HUES6 (cell line): ENCODE measurements around the gene WHAMM.
A peak's percentile ranks its signal among the peaks of the same experiment; 100 is the strongest.
"Not testable (repeated sequence)": the region's sequence is repeated elsewhere in the genome, so short reads cannot be mapped to it uniquely, and the experiment has no call there.

Source experiments
- H3K27ac ChIP-seq: 2 replicates; pipeline ENCODE4 v1.7.0; 2013; ENCODE audit warnings: low read depth, mild to moderate bottlenecking, low read length, inconsistent platforms
- H3K27me3 ChIP-seq: 2 replicates; pipeline ENCODE4 v1.6.1; 2013; ENCODE audit warnings: low read length; ENCODE audit not compliant: control insufficient read depth, insufficient read depth
- H3K36me3 ChIP-seq: 2 replicates; pipeline ENCODE4 v1.6.1; 2013; ENCODE audit warnings: low read length; ENCODE audit not compliant: control insufficient read depth, insufficient read depth
- H3K4me1 ChIP-seq: 2 replicates; pipeline ENCODE4 v1.6.1; 2013; ENCODE audit warnings: low read length; ENCODE audit not compliant: control insufficient read depth, insufficient read depth
- H3K4me3 ChIP-seq: 2 replicates; pipeline ENCODE4 v1.5.1; 2013; ENCODE audit warnings: low read depth, low read length
- H3K9ac ChIP-seq: one replicate; pipeline ENCODE4 v1.6.1; 2013; ENCODE audit warnings: mild to moderate bottlenecking, low read length
- H3K9me3 ChIP-seq: 2 replicates; pipeline ENCODE4 v1.6.1; 2013; ENCODE audit warnings: low read depth, low read length; ENCODE audit not compliant: control insufficient read depth, insufficient read depth

The WHAMM gene, protein sequence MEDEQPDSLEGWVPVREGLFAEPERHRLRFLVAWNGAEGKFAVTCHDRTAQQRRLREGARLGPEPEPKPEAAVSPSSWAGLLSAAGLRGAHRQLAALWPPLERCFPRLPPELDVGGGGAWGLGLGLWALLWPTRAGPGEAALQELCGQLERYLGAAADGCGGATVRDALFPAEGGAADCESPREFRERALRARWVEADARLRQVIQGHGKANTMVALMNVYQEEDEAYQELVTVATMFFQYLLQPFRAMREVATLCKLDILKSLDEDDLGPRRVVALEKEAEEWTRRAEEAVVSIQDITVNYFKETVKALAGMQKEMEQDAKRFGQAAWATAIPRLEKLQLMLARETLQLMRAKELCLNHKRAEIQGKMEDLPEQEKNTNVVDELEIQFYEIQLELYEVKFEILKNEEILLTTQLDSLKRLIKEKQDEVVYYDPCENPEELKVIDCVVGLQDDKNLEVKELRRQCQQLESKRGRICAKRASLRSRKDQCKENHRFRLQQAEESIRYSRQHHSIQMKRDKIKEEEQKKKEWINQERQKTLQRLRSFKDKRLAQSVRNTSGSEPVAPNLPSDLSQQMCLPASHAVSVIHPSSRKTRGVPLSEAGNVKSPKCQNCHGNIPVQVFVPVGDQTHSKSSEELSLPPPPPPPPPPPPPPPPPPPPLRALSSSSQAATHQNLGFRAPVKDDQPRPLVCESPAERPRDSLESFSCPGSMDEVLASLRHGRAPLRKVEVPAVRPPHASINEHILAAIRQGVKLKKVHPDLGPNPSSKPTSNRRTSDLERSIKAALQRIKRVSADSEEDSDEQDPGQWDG

DNA sequence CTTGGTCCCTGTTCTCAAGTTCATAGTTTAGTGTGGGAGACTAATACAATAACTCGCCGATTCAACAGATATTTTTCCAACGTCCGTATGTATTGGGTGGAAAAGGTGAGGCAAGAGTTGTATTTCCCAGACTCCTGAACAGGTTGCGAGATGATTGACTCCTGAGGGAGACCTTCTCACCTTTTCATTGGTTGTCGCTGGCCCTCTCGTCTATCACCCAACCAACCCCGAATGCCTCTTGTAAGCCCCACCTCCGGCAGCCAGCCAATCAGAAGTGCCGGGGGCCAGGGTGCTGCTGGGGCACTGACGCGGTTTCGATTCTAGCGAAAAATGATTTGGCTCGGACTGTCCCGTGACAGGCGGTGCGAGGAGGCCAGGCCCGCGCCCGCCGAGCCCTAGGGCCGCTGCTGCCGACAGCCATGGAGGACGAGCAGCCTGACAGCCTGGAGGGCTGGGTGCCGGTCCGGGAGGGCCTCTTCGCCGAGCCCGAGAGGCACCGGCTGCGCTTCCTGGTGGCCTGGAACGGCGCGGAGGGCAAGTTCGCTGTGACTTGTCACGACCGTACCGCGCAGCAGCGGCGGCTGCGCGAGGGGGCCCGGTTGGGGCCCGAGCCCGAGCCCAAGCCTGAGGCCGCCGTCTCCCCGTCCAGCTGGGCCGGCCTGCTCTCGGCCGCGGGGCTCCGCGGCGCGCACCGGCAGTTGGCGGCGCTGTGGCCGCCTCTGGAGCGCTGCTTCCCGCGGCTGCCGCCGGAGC, at the start of gene WHAMM:
TSS of gene WHAMM (plus strand) at position 321 of the 753 bp plus-strand sequence. CDS start at position 420, 99 bp downstream.
- peak within 1 kb of the TSS; percentile 82 for H3K9ac ChIP-seq
- H3K36me3 ChIP-seq: peaks cover 8% of the 10 kb centered on the region
- H3K4me1 ChIP-seq: peaks cover 3% of the 10 kb centered on the region; the same call in 1 of the 2 replicates
- H3K27me3 ChIP-seq: no peaks in the 10 kb centered on the region
- peak within 1 kb of the TSS; percentile 99 for H3K4me3 ChIP-seq
- H3K9me3 ChIP-seq: no peaks in the 10 kb centered on the region
- H3K27ac ChIP-seq: peak within 1 kb of the TSS; percentile 56; the same call in 1 of the 2 replicates

DNA sequence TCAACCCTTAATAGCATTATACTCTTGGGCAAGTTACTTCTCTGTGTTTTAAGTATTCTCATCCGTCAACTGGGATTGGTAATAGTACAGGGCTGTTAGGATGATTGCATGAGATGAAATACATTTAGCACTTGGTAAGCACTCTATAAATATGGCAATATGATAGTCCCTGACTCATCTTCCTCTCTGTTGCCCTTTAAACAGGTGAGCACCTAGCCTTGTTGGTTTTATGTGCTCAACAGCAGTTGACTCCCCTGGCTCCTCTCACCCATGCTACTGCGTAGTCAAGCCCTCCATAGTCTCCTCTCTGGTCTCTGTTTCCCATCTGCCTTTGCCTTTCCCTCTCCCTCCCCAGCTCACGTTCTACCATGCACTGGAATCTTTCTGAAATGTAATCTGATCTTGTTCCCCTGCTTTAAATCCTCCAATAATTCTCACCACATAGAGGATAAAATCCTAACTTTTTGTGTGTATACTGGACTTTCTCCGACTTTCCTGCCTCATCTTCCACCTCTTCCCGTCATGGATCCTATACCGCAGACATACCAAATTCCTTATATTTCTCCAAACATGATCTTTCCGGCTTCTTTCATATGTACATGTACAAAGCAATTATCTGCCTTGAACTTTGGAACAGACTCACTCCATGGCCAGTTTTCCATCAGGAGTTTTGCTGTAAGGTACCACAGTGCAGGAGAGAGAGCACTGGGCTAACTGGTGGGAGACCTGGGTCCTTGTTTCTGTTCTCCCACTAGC, 45.9 kb upstream of the WHAMM start:
- no peaks in the 10 kb centered on the region for H3K4me1 ChIP-seq
- H3K9me3 ChIP-seq: no peaks in the 10 kb centered on the region
- H3K9ac ChIP-seq: no peak overlapping the region
- no peak overlapping the region for H3K27ac ChIP-seq
- H3K36me3 ChIP-seq: peaks cover 7% of the 10 kb centered on the region
- H3K4me3 ChIP-seq: no peak overlapping the region
- H3K27me3 ChIP-seq: no peaks in the 10 kb centered on the region

DNA sequence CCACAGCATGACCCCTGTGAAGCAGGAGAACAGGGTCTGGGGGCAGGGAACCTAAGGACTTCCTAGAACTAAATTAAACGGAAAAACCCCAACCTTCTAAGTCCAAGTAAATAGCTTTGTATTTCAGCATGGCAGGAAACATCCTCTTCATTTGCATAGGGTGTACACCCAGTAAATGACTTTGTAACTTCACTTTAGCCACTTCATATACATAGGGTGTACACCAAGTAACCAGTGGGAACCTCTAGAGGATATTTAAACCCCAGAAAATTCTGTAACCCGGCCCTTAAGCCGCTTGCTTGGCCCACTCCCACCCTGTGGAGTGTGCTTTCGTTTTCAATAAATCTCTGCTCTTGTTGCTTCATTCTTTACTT, 45.3 kb upstream of the WHAMM start:
- Histone ChIP-seq H3K4me3 (no peak overlapping the region), H3K4me1 (no peaks in the 10 kb centered on the region), H3K27ac (no peak overlapping the region), H3K27me3 (no peaks in the 10 kb centered on the region), H3K9ac (no peak overlapping the region), H3K9me3 (no peaks in the 10 kb centered on the region), H3K36me3 (peaks cover 2% of the 10 kb centered on the region; the same call in 1 of the 2 replicates)

DNA sequence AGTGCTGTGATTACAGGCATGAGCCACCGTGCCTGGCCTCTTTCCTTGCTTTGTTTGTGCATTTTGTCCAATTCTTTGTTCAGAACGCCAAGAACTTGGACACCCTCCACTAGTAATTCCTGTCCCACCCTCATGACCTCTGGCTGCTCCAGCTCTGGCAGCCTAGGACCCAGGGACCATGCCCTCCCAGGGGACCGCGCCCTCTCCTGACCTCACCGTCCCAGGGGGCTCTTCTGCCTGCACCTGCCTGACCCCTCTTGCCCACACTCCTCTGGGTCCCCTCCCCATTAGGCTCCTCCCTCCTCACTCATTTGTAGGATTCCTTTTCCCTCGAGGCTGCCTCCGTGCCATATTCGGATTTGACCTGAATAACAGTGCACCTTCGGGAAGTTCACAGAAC, 44.7 kb upstream of the WHAMM start:
- Histone ChIP-seq H3K27me3 (no peaks in the 10 kb centered on the region), H3K27ac (no peak overlapping the region), H3K4me1 (no peaks in the 10 kb centered on the region), H3K4me3 (no peak overlapping the region), H3K9me3 (no peaks in the 10 kb centered on the region), H3K36me3 (no peaks in the 10 kb centered on the region), H3K9ac (no peak overlapping the region)

DNA sequence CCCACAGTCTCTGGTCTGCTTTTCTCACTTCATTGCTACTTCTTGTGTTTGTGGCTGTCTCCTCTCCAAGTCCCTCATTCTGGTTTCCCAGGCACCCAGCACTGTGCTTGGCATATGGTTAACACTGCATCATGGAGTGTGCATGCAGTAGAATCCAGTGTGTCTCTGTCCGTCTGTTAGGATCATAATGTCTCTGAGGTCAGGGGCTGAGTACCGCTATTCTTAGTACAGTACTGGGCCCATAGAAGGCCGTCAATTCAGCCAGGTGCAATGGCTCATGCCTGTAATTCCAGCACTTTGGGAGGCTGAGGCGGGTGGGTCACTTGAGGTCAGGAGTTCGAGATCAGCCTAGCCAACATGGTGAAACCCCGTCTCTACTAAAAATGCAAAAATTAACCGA, 43.2 kb upstream of the WHAMM start:
- not testable (repeated sequence) for H3K9me3 ChIP-seq, H3K27ac ChIP-seq, H3K9ac ChIP-seq, H3K4me1 ChIP-seq, H3K27me3 ChIP-seq, H3K4me3 ChIP-seq, H3K36me3 ChIP-seq

DNA sequence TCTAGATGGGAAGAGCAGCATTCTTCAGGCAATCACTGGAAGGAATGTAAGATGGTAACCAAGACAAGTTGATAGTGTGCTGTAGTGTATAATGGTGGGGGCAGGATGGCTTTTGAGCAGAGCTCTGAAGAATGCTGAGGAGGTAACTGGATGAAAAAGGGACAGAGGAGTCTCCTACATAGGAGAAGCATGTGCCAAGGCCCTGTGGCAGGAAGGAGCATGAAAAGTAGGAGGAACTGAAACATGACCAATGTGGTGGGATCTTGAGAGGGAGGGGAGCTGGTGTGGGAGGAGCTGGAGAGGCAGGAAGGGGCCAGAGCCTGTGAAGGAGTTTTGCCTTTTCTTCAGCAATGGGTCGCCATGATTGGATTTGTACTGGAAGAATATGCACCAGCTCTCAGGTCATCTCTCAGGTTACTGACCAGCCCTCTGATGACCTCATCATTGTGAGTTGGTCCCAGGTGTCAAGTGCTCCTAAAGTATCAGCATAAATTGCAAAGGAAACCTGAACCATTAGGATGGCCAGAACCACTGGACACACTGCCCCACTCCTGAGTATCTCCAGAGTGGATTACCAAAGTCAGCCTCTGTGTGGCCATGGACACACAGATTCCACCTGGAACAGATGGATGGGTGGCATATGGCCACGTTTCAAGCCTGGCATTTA, 42.1 kb upstream of the WHAMM start:
- no peak overlapping the region for H3K9ac ChIP-seq
- H3K27ac ChIP-seq: no peak overlapping the region
- no peaks in the 10 kb centered on the region for H3K36me3 ChIP-seq
- no peaks in the 10 kb centered on the region for H3K4me1 ChIP-seq
- no peaks in the 10 kb centered on the region for H3K9me3 ChIP-seq
- no peaks in the 10 kb centered on the region for H3K27me3 ChIP-seq
- no peak overlapping the region for H3K4me3 ChIP-seq

DNA sequence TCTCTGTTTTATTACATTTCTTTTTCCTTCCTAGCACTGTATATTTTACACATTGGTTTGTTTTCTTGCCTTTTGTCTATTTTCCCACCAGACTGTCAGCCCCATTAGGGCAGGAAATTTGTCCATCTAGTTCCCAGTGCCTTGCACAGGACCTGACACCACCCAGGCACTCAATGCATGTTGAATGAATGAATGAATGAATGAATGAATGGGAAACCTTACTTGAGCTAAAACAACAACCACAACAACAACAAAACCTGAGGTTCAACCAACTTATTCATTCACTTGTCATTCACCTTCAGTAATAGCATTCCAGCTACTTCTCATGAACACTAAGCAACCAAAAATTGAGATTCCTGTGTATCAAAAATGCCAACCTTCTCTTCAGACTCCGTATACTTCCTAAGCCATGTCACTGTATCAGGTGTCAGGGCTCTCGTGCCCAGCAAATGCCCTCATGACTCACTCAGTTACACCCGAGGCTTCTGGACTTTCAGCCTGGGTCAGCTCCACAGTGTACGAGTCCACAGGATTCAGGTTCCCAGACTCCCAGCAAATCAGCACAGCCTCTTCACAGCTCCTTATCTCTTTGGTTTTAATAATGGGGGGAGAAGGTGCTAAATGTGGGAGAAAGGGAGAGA, 40.9 kb upstream of the WHAMM start:
- Histone ChIP-seq H3K27ac (no peak overlapping the region), H3K4me3 (no peak overlapping the region), H3K9me3 (no peaks in the 10 kb centered on the region), H3K9ac (no peak overlapping the region), H3K27me3 (no peaks in the 10 kb centered on the region), H3K4me1 (no peaks in the 10 kb centered on the region), H3K36me3 (no peaks in the 10 kb centered on the region)

DNA sequence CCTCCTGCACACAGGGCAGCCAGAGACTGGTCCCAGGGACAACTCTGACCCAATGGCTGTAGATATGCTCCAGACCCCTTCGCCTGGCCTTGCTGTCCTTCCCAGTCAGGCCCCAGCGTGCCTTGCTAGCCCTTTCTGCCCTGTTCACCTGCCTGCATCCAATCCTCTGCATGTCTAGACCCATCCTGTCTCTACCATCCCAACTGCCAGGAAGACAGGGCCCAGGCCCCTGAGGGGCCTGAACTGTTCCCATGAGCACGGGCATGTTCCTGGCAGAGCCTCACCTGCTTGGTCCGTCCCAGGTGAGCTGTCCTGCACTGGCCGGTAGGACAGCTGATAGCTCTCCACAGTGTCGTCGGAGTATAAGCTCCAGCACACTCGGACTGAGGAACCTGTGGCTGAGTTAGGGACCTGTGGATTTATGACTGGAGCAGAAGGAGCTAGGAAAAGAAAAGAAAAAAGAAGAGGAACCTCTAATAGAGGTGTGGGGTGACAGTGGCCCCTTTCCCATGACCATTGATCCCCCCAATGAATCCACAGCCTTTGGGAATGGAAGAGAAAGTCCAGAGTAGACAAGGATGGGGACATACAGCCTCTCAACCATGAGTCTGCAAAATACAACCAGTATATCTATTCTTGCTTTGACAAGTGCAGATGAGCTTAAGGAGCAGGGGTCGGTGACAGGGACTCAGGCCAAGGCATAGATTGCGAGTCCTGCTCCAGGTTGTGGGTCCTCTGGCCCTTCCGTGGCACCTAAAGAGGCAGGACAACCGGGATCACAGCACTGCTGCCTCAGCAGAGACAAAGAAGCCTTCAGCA, 37.4 kb upstream of the WHAMM start:
- no peaks in the 10 kb centered on the region for H3K9me3 ChIP-seq
- no peaks in the 10 kb centered on the region for H3K27me3 ChIP-seq
- no peaks in the 10 kb centered on the region for H3K4me1 ChIP-seq
- no peak overlapping the region for H3K9ac ChIP-seq
- no peaks in the 10 kb centered on the region for H3K36me3 ChIP-seq
- no peak overlapping the region for H3K27ac ChIP-seq
- H3K4me3 ChIP-seq: no peak overlapping the region

DNA sequence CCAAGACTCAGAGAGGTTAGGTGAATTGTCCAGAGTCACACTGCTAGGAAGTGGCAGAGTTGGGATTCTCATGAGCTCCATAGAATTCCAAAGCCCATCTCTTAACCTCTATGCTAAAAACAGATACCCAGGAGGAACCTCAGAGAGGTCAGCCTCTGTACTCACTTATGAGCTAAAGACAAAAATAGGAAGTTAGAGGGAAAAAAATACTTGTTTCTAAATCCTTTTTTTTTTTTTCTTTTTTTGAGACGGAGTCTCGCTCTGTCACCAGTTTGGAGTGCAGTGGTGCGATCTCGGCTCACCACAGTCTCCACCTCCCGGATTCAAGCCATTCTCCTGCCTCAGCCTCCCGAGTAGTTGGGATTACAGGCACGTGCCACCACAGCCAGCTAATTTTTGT, 34.9 kb upstream of the WHAMM start:
- H3K27ac ChIP-seq: no peak overlapping the region
- H3K9ac ChIP-seq: no peak overlapping the region
- H3K9me3 ChIP-seq: no peaks in the 10 kb centered on the region
- H3K27me3 ChIP-seq: no peaks in the 10 kb centered on the region
- no peak overlapping the region for H3K4me3 ChIP-seq
- H3K36me3 ChIP-seq: no peaks in the 10 kb centered on the region
- no peaks in the 10 kb centered on the region for H3K4me1 ChIP-seq
